ENCODE measurements around the gene DRC7.

GRCh38 chr16:57781349-57781740 lies 86.7 kb downstream of the DRC7 start:
- TF ChIP-seq, protein P1, sequence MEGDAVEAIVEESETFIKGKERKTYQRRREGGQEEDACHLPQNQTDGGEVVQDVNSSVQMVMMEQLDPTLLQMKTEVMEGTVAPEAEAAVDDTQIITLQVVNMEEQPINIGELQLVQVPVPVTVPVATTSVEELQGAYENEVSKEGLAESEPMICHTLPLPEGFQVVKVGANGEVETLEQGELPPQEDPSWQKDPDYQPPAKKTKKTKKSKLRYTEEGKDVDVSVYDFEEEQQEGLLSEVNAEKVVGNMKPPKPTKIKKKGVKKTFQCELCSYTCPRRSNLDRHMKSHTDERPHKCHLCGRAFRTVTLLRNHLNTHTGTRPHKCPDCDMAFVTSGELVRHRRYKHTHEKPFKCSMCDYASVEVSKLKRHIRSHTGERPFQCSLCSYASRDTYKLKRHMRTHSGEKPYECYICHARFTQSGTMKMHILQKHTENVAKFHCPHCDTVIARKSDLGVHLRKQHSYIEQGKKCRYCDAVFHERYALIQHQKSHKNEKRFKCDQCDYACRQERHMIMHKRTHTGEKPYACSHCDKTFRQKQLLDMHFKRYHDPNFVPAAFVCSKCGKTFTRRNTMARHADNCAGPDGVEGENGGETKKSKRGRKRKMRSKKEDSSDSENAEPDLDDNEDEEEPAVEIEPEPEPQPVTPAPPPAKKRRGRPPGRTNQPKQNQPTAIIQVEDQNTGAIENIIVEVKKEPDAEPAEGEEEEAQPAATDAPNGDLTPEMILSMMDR (IDR thresholded peaks at IDR 0.05 in 2 of 3, conservative IDR thresholded peaks at IDR 0.05 in 1 of 3; ENCODE audit: control insufficient read depth in 2 of 3, extremely low read depth in 1 of 3, insufficient read depth in 1 of 3, low read depth in 3 of 3, low read length in 3 of 3), result no peak
- TF ChIP-seq ZBTB40 (IDR thresholded peaks at IDR 0.05; ENCODE audit: borderline replicate concordance), result no peak
- no peak for TF ChIP-seq NR2C2 (IDR thresholded peaks at IDR 0.05; ENCODE audit: borderline replicate concordance, control insufficient read depth, insufficient read length, low read depth)
- TF ChIP-seq, protein P2, sequence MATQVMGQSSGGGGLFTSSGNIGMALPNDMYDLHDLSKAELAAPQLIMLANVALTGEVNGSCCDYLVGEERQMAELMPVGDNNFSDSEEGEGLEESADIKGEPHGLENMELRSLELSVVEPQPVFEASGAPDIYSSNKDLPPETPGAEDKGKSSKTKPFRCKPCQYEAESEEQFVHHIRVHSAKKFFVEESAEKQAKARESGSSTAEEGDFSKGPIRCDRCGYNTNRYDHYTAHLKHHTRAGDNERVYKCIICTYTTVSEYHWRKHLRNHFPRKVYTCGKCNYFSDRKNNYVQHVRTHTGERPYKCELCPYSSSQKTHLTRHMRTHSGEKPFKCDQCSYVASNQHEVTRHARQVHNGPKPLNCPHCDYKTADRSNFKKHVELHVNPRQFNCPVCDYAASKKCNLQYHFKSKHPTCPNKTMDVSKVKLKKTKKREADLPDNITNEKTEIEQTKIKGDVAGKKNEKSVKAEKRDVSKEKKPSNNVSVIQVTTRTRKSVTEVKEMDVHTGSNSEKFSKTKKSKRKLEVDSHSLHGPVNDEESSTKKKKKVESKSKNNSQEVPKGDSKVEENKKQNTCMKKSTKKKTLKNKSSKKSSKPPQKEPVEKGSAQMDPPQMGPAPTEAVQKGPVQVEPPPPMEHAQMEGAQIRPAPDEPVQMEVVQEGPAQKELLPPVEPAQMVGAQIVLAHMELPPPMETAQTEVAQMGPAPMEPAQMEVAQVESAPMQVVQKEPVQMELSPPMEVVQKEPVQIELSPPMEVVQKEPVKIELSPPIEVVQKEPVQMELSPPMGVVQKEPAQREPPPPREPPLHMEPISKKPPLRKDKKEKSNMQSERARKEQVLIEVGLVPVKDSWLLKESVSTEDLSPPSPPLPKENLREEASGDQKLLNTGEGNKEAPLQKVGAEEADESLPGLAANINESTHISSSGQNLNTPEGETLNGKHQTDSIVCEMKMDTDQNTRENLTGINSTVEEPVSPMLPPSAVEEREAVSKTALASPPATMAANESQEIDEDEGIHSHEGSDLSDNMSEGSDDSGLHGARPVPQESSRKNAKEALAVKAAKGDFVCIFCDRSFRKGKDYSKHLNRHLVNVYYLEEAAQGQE (IDR thresholded peaks at IDR 0.05; ENCODE audit: low read depth, low read length), result no peak
- no peak for TF ChIP-seq RBBP5 (conservative IDR thresholded peaks at IDR 0.05)
- no peak for TF ChIP-seq NR2F1 (conservative IDR thresholded peaks at IDR 0.05)
- TF ChIP-seq PKNOX1 (IDR thresholded peaks at IDR 0.05), result no peak
- TF ChIP-seq ZNF24 (IDR thresholded peaks at IDR 0.05), result no peak
